T-helper 1 cell treated with Interleukin-12 subunit alpha and Interleukin-12 subunit beta and Interleukin-4 antibody, amounts not matched to agents 30 μg/mL and 1 μg/mL, for 36 hours (primary cell): Measurements from ENCODE around the gene CLEC12A.
"Not testable (repeated sequence)": the region's sequence is repeated elsewhere in the genome, so short reads cannot be mapped to it uniquely, and the experiment has no call there.

ENCODE experiments used
- H3K27ac Mint-ChIP-seq: one replicate; pipeline ENCODE4 v1.8.0; 2021; ENCODE audit warnings: mild to moderate bottlenecking, mixed read lengths
- H3K27me3 Mint-ChIP-seq: one replicate; pipeline ENCODE4 v1.8.0; 2021; ENCODE audit warnings: low read depth, mixed read lengths
- H3K36me3 Mint-ChIP-seq: one replicate; pipeline ENCODE4 v1.8.0; 2021; ENCODE audit warnings: low read depth, mixed read lengths
- H3K4me1 Mint-ChIP-seq: one replicate; pipeline ENCODE4 v1.8.0; 2021; ENCODE audit warnings: low read depth, mixed read lengths
- H3K4me3 Mint-ChIP-seq: one replicate; pipeline ENCODE4 v1.8.0; 2021; ENCODE audit warnings: mild to moderate bottlenecking, moderate library complexity, mixed read lengths
- H3K9me3 Mint-ChIP-seq: one replicate; pipeline ENCODE4 v1.8.0; 2021; ENCODE audit warnings: mixed read lengths

The CLEC12A gene

DNA sequence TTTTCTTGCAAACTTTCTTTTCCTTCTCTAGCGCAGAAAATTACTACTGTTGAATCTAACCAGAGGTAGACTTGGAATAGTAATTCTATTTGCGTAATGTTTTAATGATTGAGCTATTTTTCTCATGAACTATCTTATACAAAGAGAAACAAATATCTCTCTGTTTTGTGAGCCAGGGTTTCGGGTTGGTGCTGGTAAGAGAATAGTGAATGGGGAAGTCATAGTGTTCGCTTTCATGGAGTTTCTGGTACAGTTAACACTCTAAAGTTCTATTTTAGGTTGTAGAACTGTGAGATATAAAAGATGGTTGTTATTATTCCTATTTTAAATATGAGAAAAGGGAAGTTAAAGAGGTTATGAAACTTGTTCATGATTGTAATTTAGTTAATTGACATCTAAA lies 21.1 kb downstream of the CLEC12A start:
- Mint-ChIP-seq H3K4me3 (no peak overlapping the region), H3K27me3 (peaks cover 62% of the 10 kb centered on the region), H3K4me1 (no peaks in the 10 kb centered on the region), H3K9me3 (no peaks in the 10 kb centered on the region), H3K27ac (no peak overlapping the region), H3K36me3 (no peaks in the 10 kb centered on the region)

DNA sequence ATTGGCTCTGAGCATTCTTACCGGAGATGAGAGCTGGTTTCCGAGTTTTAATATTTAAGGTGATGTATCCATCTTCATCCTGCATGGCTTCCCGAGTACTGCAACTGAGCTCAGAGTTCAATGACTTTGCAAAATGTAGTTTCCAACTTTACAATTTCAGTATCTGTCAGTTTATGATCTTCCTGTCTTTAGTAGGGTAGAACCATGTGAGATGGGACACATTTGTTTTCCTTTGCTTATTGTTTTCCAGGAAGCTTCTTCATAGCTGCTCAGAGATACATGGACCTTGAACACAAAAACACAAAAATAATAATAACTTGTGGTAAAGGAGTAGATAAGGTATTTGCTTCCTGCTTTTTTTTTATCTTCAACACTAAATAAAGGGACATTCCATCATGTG lies 27.8 kb downstream of the CLEC12A start, which contains the start of gene CLEC1B:
CLEC1B (minus strand) TSS at position 106 of the 400 bp plus-strand sequence; CDS start at position 85, 21 bp downstream.
- H3K27ac Mint-ChIP-seq, result no peak within 1 kb of the TSS
- H3K4me1 Mint-ChIP-seq, result no peaks in the 10 kb centered on the region
- no peak within 1 kb of the TSS for H3K4me3 Mint-ChIP-seq
- no peaks in the 10 kb centered on the region for H3K36me3 Mint-ChIP-seq
- no peaks in the 10 kb centered on the region for H3K9me3 Mint-ChIP-seq
- peaks cover 50% of the 10 kb centered on the region for H3K27me3 Mint-ChIP-seq

DNA sequence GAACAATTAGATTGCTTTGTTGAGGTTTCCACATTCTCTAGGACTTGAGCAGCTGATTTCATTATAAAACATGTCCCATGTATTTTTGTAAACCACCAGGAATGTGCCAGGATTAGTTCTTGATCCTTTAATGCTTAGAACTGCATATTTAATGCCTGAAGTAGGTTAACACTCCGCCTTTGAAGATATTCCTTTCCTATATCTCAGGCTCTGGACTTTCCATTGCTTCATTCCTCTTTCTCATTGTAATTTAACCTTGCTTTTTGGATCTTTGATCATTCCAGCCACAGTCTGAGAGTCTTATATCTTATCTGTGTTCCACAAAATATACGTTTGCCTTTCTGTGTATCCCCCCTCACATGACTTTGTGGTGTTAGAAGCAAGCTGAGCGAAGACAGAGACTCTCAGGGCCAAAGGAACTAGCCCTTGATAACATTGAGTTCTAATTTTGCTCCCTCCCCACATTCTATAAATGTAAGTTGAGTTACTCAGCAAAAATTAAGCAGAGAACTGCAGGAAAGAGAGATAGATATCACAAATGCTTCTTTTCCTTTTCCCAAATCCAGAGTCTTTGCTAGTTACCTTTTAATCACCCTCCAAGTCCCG lies 30.1 kb downstream of the CLEC12A start:
- peaks cover 44% of the 10 kb centered on the region for H3K27me3 Mint-ChIP-seq

DNA sequence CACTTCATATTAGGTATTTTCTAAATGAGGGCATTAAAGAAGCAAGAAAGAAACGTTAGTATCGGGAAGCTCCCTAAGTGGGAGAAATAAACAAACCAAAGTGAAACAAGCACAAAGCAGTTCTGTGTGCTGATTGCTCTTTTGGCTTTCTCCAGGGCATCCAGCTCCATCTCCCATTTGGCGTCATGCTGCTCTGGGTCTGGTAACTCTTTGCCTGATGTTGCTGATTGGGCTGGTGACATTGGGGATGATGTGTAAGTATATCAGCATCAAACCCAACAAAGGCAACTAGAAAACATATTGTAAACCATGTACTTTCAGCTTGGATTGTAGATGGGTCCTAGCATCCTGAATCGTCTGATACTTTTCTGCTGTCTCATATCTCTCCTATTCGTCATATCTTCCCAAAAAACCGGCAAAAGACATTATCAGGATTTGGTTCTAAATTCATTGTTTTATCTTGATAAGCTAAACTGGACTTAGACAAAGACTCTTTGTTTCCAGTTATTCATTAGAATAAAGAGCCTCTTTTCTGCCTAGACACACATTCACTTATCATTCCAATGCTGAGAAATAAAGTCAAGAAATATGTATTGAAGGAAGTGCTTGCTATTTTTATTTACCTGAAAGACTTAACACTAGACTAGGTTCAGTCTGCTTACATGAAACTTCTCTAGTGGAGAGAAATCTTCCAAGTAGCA lies 41.6 kb downstream of the CLEC12A start:
- no peaks in the 10 kb centered on the region for H3K36me3 Mint-ChIP-seq
- H3K27ac Mint-ChIP-seq, result no peak overlapping the region
- no peaks in the 10 kb centered on the region for H3K9me3 Mint-ChIP-seq
- peaks cover 58% of the 10 kb centered on the region for H3K27me3 Mint-ChIP-seq
- H3K4me3 Mint-ChIP-seq, result no peak overlapping the region
- H3K4me1 Mint-ChIP-seq, result no peaks in the 10 kb centered on the region

More for the DNA sequence above, 30.1 kb downstream of the CLEC12A start:
- Mint-ChIP-seq H3K4me3 (no peak overlapping the region), H3K4me1 (no peaks in the 10 kb centered on the region), H3K36me3 (no peaks in the 10 kb centered on the region), H3K9me3 (no peaks in the 10 kb centered on the region), H3K27ac (no peak overlapping the region)

DNA sequence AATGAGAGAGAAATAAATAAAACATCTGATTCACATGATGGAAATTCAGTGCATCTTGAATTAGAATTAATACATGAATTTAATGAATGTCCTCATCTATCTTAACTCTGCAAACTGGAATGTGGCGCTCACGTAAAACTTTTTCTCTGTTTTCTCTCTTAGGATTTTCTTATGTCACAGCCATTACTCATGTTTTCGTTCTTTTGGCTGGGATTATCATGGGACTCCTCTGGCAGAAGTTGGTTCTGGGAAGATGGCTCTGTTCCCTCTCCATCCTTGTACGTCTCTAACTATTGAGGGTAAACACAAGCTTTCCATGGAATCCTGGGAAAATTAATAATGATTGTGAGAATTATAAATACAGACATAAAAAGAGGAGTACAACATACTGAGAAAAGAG lies 44.2 kb downstream of the CLEC12A start:
- Mint-ChIP-seq H3K36me3 (no peaks in the 10 kb centered on the region), H3K27ac (no peak overlapping the region), H3K4me3 (no peak overlapping the region), H3K4me1 (no peaks in the 10 kb centered on the region), H3K9me3 (no peaks in the 10 kb centered on the region), H3K27me3 (peaks cover 46% of the 10 kb centered on the region)

DNA sequence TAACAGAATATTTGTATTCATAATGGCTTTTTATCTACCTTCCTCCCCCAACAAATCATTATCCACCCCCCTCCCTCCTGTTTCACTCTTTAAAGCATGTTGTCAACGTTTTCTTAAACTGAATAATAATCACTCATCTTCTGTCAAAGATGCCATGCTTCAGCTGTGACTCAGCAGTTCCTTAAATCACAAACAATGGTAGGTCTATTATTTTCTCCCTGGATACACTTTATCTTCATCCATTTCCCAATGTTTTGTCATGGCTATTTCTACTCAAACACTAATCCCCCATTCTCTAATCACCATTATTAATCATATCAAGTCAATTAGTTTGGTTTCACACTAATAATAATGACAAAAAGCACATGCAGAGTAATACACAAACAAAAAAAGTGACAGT lies 45.7 kb downstream of the CLEC12A start:
- Mint-ChIP-seq H3K36me3 (no peaks in the 10 kb centered on the region), H3K27ac (no peak overlapping the region), H3K27me3 (peaks cover 41% of the 10 kb centered on the region), H3K4me1 (no peaks in the 10 kb centered on the region), H3K9me3 (no peaks in the 10 kb centered on the region), H3K4me3 (no peak overlapping the region)

DNA sequence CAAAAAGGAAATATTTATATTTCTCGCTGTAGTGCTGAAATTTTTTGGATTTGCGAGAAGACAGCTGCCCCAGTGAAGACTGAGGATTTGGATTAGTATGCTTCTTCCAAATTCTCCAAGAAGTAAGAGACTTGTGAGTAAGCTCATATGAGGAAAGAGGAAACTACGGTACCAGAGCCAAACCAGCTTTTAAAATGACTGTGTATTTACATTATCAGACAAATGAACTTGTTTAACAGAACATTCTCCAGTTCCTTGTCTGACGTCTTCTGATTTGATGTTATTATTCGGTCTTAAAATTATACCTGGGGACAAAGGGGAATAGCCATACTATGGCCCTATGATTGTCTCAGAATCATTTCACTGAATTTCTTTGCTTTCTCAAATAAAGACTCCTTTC lies 47.2 kb downstream of the CLEC12A start:
- H3K27ac Mint-ChIP-seq, result no peak overlapping the region
- H3K4me3 Mint-ChIP-seq, result no peak overlapping the region
- H3K4me1 Mint-ChIP-seq, result no peaks in the 10 kb centered on the region
- H3K27me3 Mint-ChIP-seq, result peaks cover 33% of the 10 kb centered on the region
- H3K36me3 Mint-ChIP-seq, result no peaks in the 10 kb centered on the region
- no peaks in the 10 kb centered on the region for H3K9me3 Mint-ChIP-seq

DNA sequence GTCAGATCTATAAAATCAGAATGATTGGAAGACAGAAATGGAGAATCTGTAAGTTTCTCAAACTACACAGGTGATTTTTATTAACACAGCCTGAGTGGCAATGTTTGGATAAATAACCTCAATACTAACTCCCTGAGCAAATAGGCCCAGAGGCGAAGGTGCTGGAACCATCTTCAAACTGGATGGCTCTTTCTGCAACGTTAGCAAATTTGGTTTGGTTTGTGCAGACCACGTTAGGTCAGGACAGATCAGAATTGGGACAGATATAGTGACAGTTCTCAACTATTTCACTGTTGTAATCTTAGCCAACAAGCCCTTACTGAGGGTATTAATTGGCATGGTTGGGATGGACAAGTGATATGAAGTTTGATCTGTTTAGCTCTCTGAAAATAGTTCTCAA lies 50.1 kb downstream of the CLEC12A start:
- Mint-ChIP-seq H3K9me3 (no peaks in the 10 kb centered on the region), H3K4me1 (no peaks in the 10 kb centered on the region), H3K4me3 (no peak overlapping the region), H3K27me3 (peaks cover 17% of the 10 kb centered on the region), H3K27ac (no peak overlapping the region), H3K36me3 (no peaks in the 10 kb centered on the region)

DNA sequence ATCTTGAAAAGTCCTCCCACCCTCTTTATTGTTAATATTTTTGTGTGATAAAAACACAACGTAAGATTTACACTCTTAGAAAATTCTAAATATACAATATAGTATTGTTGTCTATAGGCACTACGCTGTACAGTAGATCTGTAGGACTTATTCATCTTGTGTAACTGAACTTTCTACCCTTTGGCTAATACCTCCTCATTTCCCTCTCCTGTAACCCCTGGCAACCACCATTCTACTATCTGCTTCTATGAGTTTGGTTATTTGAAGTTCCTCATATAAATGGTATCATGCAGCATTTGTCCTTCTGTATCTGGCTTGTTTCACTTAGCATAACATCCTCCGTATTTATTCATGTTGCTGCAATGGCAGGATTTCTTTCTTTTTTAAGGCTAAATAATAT lies 54.0 kb downstream of the CLEC12A start:
- H3K27me3 Mint-ChIP-seq, result peaks cover 26% of the 10 kb centered on the region
- H3K36me3 Mint-ChIP-seq, result no peaks in the 10 kb centered on the region
- H3K4me3 Mint-ChIP-seq, result no peak overlapping the region
- H3K27ac Mint-ChIP-seq, result no peak overlapping the region
- H3K9me3 Mint-ChIP-seq, result no peaks in the 10 kb centered on the region
- H3K4me1 Mint-ChIP-seq, result no peaks in the 10 kb centered on the region

DNA sequence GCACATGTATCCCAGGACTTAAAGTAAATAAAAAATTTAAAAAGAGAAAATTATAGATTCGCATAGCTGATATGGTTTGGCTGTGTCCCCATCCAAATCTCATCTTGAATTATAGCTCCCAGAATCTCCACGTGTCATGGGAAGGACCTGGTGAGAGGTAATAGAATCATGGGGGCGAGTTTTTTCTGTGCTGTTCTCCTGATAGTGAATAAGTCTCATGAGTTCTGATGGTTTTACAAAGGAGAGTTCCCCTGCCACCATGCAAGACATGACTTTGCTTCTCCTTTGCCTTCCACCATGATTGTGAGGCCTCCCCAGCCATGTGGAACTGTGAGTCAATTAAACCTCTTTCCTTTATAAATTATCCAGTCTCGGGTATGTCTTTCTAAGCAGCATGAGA lies 55.5 kb downstream of the CLEC12A start:
- H3K36me3 Mint-ChIP-seq, H3K27ac Mint-ChIP-seq: not testable (repeated sequence)

DNA sequence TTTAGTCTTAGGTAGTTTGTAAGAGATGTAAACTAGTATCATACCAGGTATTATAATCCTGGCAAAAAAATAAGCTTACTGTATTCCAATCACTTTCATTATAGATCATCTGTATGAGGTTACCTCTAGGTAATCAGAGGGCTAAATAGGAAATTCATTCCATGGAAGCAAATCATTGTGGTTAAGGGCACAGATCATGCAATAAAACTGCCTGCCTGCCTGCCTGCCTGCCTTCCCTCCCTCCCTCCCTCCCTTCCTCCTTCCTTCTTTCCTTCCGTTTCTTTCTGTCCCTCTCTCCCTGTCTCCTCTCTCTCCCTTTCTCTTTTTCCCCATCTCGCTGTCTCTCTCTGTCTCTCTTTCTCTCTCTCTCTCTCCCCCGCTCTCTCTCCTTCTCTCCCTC lies 56.1 kb downstream of the CLEC12A start:
- H3K4me1 Mint-ChIP-seq, result no peaks in the 10 kb centered on the region
- H3K36me3 Mint-ChIP-seq, result no peaks in the 10 kb centered on the region
- peaks cover 25% of the 10 kb centered on the region for H3K27me3 Mint-ChIP-seq
- H3K27ac Mint-ChIP-seq, result no peak overlapping the region
- no peaks in the 10 kb centered on the region for H3K9me3 Mint-ChIP-seq
- H3K4me3 Mint-ChIP-seq, result no peak overlapping the region

More for the DNA sequence above, 55.5 kb downstream of the CLEC12A start:
- H3K4me3 Mint-ChIP-seq, H3K4me1 Mint-ChIP-seq, H3K9me3 Mint-ChIP-seq: not testable (repeated sequence)
- H3K27me3 Mint-ChIP-seq, result peaks cover 24% of the 10 kb centered on the region

DNA sequence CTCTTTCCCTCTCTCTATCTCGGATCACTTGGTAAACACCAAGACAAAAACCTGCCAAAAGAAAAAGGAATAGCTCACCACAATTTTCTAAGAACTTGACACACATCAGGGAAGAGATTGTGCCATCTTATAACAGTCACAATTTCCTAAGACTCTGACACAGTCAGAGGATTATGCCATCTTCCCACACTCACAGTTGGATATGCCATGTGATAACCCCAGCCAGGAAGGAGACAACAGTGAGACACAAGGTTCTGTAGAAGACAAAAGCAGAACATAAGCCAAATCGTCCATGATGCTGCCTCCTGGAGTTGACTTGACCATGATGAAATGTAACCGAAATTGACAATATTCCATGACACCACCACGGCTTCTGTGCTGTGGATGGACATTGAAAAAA lies 56.5 kb downstream of the CLEC12A start:
- Mint-ChIP-seq H3K9me3 (no peaks in the 10 kb centered on the region), H3K27me3 (peaks cover 25% of the 10 kb centered on the region), H3K4me1 (no peaks in the 10 kb centered on the region), H3K4me3 (no peak overlapping the region), H3K36me3 (no peaks in the 10 kb centered on the region), H3K27ac (no peak overlapping the region)

DNA sequence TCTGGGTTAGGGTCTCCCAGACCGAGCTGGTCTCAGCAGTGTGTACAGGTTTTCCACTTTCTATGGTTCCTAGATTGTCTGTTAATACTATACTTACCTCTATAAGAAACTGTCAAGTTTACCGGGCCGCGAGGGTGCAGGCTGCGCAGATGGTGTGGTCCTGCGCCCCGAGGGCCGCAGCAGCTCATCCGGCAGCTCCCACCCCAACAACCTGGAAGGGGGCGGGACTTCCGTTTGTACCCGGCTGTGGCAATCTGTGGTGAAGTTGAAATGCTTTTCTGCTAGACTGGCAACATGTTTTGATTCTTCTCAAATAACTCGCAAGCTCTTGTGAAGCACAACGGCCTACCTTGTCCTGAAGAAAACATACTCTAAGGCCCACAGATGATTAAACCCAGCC lies 59.2 kb downstream of the CLEC12A start, which contains the start of gene CLEC9A:
CLEC9A (plus strand) TSS at position 237 of the 400 bp plus-strand sequence. CDS start 22,006 bp downstream, outside the sequence.
- Mint-ChIP-seq H3K36me3 (no peaks in the 10 kb centered on the region), H3K4me1 (no peaks in the 10 kb centered on the region), H3K4me3 (no peak within 1 kb of the TSS), H3K27ac (no peak within 1 kb of the TSS), H3K9me3 (no peaks in the 10 kb centered on the region), H3K27me3 (peaks cover 21% of the 10 kb centered on the region)

DNA sequence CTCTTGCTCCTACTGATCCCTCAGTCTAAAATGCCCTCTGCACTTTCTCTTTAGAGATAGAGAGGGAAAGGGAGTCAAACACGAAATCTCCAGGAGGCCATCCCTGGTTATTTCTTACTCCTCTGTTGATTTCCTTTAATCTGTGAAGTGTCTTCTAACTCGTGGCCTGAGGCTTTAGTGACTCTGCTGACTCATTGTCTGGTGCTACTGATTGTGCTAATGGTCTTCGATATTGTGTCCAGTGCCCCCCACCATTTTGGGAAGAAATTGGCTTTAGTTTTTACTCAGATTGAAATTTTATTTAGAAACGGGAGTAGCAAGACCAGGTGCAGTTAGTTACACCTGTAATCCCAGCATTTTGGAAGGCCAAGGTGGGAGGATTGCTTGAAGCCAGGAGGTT lies 60.1 kb downstream of the CLEC12A start:
- Mint-ChIP-seq H3K4me1 (no peaks in the 10 kb centered on the region), H3K9me3 (no peaks in the 10 kb centered on the region), H3K27me3 (peaks cover 24% of the 10 kb centered on the region), H3K36me3 (no peaks in the 10 kb centered on the region), H3K27ac (no peak overlapping the region), H3K4me3 (no peak overlapping the region)

DNA sequence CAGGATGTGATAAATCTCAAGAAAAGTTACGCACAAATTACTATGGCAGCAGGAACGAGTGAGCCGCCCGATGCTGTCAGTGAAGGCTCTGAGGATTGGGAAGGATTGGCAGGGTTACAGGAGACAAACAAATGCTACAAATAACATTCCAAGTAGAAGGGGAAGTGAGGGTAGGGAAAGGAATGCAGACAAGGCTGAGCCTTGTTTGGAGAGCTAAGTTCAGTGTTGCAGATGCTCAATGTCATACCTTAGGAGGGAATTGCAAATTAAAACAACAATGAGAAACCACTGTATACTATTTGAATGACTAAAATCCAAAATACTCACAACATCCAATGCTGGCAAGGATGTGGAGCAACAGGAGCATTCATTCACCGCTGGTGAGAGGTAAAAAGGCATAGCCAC lies 60.6 kb downstream of the CLEC12A start:
- H3K27ac Mint-ChIP-seq, result no peak overlapping the region
- H3K4me1 Mint-ChIP-seq, result no peaks in the 10 kb centered on the region
- no peaks in the 10 kb centered on the region for H3K36me3 Mint-ChIP-seq
- peaks cover 24% of the 10 kb centered on the region for H3K27me3 Mint-ChIP-seq
- H3K4me3 Mint-ChIP-seq, result no peak overlapping the region
- H3K9me3 Mint-ChIP-seq, result no peaks in the 10 kb centered on the region
